HG03039 (cell line): ENCODE results near the gene TATDN3.
A peak's percentile ranks its signal among the peaks of the same experiment; 100 is the strongest.
"Not testable (repeated sequence)": the region's sequence is repeated elsewhere in the genome, so short reads cannot be mapped to it uniquely, and the experiment has no call there.

ENCODE experiments used
- ATAC-seq: cut with Tn5 transposase; IDR thresholded peaks from one replicate; pipeline ENCODE4 v1.9.1; 2021; ENCODE audit warnings: mild to moderate bottlenecking, moderate library complexity; ENCODE audit not compliant: unreplicated experiment

The TATDN3 gene

GRCh38 chr1:212774584-212774983, 17.1 kb upstream of the TATDN3 start:
- no peak for ATAC-seq

DNA sequence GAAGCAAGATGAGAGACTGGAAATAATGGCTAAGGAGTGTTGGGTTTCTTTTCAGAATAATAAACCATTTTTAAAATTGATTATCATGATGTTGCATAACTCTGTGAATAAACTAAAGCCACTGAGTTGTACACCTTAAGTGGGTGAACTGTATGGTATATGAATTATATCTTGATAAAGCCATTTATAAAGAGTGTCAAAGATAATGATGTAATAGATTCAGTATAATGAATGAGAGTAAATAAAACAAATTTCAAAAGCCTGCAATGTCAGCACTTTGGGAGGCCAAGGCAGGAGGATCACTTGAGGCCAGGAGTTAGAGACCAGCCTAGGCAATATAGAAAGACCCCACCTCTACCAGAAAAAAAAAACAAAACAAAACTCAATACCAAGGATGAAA, 16.5 kb upstream of the TATDN3 start:
- ATAC-seq, result no peak

DNA sequence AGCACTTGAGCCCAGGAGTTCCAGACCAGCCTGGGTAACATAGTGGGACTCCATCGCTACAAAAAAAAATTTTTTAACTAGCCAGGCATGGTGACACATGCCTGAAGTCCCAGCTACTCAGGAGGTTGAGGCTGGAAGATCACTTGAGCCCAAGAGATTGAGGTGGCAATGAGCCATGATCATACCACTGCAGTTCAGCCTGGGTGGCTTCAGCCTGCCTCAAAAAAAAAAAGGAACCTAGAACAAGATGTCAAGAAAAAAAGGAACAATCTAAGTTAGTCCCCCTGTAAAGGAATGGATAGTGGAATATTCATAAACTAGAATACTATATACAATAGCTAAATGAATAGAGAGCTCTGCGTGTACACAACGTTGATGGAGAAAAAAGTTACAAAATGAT, 14.5 kb upstream of the TATDN3 start:
- no peak for ATAC-seq

GRCh38 chr1:212779086-212779485, 12.6 kb upstream of the TATDN3 start:
- ATAC-seq, result not testable (repeated sequence)

GRCh38 chr1:212780759-212781158, 10.9 kb upstream of the TATDN3 start:
- no peak for ATAC-seq

DNA sequence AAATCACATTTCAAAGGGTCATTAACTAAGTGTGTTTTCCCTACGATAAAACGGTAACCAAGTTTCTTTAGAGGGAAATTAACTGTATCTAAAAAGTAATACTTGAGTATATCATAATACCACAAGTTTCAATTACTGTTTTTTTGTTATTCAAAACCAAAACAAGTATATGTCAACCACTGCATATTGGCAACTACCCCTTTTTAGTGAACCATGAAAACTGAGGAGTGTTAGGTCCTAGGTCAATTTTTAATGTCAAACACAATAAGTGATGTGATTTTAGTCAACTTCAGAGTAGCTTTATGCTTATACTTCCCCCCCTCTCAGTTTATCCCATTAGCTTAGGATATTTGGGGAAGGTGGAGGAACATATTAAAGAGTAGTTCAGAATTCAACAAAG, 10.5 kb upstream of the TATDN3 start:
- no peak for ATAC-seq

GRCh38 chr1:212782422-212783154, 9.1 kb upstream of the TATDN3 start:
- no peak for ATAC-seq

DNA sequence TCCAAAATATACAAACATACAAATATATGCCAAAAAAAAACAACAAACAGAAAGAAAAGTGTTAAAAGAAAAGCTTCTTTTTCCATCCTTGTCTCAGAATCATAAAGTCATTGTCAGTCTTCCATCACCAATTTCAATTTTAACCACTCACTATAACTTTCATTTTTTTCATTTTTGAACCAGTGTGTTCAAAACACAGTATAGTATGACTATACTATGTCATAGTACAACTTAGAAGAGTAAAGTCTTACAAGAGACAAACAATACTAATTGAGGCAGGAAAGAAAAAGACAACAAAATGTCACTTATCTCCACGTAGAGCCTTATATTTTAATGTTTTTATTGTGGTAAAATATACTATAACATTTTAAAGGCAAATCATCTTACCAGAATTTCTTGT, 7.7 kb upstream of the TATDN3 start:
- no peak for ATAC-seq

GRCh38 chr1:212785871-212786270, 5.8 kb upstream of the TATDN3 start:
- ATAC-seq, result no peak

DNA sequence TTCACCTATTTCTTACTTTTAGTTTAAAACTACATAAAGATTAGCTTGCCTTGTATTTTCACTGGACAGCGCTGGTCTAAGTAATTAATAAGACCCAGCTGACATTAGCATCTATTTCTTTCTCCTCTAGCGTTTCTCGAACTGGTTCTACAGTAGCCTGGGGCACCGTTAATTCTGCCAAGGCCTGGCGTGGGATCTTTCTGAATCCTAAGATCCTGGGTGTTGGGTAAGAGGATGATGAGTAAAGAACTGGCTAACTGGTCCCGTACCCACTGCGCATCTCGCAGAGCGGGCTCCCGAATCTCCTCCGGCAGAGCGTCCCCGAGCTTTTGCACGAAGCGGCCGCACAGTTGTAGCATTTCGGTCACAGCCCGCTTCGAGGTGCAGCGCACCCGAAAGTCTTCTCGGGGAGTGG, 426 bp upstream of the TATDN3 start:
- peak; percentile 30 for ATAC-seq

GRCh38 chr1:212792396-212792908, 758 bp downstream of the TATDN3 start:
- no peak for ATAC-seq

DNA sequence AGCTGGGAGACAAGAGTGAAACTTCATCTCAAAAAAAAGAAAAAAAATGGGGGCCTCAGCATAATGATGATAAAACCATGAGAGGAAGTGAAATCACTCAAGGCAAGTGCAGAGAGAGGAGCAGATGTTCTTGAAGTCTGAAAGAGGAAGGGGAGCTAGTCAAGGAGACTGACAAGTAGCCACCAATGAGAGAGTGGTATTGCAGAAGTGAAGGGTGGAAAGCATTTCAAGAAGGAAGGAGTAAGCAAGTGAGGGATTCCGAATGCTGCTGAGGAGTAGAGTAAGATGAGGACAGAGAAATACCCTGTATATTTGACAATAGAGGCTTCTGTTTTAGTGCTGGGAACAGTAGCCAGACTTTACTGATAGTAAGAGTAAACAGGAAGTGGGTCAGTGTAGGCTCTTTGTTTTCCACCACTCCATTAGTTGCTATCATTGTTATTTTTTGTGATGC, 2.9 kb downstream of the TATDN3 start:
- ATAC-seq, result peak; percentile 66

DNA sequence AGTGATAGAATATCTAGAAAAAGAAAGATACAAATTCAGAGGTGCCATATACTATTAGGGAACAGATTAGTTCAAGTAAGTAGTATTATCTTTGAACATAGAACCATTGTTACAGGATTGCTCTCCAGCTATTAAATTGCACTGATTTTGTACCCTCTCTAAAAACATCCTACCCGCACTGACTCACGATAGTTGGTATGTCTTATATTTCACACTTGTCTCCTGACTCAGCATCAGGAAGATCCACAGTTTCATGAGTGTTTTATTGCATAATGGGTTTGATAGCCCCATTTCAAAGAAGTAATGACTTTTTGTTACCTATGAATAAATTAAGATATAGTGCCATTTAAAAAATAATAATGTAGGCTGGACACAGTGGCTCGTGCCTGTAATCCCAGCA, 6.0 kb downstream of the TATDN3 start:
- no peak for ATAC-seq

- no peak for ATAC-seq
These were observed 14.1 kb downstream of the TATDN3 start for GRCh38 chr1:212805767-212806166.

DNA sequence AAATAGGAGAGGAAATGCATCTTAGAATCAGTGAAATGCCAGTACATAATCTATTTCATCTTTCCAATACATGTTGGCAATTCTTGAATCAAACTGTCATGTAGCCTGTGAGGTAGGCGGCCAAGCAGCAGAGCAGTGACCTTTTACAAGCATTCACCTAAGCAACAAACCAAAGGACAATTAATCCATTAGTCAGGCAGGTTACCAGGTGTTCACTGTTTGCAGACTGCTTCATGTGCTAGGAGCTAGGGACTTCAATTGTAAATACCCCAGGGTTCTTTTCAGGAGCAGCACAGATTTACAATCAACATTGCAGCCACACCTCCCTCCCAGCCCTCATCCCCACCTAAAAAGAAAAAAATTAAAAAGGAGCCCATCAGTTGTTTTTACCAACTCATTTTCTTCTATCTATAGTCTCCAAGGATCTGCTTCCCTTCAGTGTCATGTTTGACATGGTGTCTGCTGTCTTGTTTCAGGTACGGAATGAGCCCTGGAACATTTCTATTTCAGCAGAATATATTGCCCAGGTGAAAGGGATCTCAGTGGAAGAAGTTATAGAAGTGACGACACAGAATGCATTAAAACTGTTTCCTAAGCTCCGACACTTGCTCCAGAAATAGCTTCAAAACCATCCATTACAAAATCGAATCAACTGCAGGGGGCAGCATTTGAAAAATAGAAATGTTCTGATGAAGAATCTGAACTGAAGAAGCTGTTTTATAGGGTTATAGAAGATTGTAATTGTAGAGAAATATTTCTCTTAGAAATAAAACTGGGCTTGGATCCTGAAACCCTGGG, 23.0 kb downstream of the TATDN3 start:
- no peak for ATAC-seq

DNA sequence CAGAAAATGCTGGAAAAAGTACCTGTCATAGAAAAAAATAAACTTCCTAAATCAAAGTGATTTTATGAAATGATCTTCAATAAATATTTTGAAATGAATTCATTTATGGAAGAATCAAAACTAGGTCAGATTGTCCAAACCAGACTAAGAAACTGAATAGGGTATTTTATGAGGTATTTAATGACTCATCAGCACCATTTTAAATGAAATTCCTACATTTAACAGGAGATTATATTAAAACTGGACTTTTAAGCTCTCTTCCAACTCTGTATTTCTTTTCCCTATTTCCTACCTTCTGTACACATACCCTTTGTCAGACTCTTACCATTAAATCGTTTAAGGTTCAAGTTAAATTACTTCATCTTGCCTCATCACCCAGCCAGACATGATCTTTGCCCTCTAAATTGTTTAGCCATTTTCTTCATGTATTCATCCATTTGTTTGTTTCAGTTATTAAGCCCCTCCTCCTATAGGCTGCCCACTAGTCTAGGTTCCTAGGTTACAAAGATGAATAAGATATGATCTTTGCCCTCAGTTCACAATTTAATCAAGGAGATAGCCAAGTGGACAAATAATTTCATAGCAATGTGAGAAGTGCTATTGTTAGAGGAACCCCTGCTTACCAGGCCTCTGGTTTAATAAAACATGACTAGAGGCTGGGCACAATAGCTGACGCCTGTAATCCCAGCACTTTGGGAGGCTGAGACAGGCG, 25.0 kb downstream of the TATDN3 start:
- no peak for ATAC-seq

- ATAC-seq, result no peak
These were observed 28.0 kb downstream of the TATDN3 start for GRCh38 chr1:212819726-212820125.

DNA sequence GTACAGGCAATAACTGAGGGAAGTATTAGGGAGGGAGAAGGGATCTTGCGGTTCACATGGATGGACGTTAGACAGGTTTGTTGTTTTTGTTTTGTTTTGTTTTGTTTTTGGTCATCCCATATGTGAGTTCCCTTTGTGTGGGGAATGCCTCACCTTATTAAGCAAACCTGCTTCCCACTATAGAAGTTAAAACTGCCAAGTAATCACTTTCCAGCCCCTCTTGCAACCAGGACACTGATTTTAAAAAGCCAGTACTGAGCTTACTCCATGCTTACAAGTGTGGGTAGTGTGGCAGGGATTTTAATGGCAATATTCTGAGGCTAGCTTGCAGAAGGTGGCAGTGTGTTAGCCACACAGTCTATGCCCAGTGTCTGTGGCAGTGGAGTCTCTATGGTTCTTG, 29.3 kb downstream of the TATDN3 start:
- ATAC-seq, result no peak

GRCh38 chr1:212822956-212823355, 31.3 kb downstream of the TATDN3 start:
- ATAC-seq, result no peak

DNA sequence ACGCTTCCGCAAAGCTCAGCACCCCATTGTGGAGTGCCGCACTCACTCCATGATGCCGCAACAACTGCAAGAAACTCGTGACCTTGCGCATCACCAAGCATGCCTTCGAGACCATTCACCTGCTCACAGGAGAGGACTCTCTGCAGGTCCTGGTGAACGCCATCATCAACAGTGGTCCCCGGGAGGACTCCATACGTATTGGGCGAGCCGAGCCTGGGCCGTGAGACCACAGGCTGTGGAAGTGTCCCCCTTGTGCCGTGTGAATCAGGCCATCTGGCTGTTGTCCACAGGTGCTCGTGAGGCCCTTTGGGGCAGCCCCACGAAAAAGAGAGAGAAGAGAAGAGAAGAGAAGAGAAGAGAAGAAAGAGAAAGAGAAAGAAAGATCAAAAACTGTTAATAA, 32.5 kb downstream of the TATDN3 start:
- no peak for ATAC-seq

- no peak for ATAC-seq
These were observed 34.2 kb downstream of the TATDN3 start for GRCh38 chr1:212825798-212826452.
